AML-193 (cell line): ENCODE measurements around the gene TWIST2.

ENCODE experiments used
- DNase-seq, 2 experiments: peaks; one replicate each; lab custom pipeline; 2025; lab: John Stamatoyannopoulos, UW

Gene TWIST2

DNA sequence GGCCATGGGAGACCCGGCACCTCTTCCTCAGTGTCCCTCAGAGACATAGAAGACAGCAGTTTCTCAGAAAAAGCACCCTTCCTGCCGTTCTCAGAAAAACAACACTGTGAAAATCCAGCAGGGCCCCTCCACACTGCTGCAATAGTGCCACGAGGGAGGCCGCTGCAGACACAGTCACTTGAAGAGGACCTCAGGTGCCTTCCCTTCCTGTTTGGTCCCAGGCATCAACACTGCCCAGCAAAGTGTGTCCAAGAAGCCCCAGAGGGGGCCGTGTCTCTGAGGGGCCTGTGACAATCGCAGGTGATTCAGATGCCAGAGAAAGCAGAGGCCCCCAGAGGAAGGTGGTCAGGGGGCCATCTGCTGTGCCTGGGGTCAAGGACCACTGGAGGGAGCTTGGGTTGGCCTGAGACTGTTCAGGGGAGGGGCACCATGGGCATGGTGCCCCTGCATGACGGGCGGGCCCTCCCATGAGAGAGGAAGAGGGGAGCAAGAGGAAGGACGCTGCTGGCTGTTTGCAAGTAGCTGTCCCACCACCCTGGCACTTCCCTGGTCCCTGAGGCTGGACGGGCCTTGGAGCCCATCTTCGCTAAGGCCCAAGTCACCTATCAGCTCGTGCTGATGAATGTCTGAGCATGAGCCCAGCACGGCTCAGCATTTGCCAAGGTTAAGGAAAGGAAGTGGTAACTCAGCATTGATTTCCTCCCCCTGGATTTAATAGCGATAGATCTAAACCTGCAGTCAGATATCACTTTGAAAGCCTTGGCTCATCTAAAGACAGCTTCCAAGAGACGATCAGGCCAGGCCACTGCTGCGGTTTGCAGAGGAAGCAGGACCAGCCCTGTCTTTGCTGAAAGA, 9.1 kb downstream of the TWIST2 start:
- DNase-seq, result no peak

- peak; percentile 36 to 45 for DNase-seq
Measured at GRCh38 chr2:238857959-238858358, 10.1 kb downstream of the TWIST2 start.

- no peak for DNase-seq
Measured at GRCh38 chr2:238859636-238860347, 11.9 kb downstream of the TWIST2 start.

- DNase-seq, result no peak
Measured at GRCh38 chr2:238861013-238861730, 13.3 kb downstream of the TWIST2 start.

DNA sequence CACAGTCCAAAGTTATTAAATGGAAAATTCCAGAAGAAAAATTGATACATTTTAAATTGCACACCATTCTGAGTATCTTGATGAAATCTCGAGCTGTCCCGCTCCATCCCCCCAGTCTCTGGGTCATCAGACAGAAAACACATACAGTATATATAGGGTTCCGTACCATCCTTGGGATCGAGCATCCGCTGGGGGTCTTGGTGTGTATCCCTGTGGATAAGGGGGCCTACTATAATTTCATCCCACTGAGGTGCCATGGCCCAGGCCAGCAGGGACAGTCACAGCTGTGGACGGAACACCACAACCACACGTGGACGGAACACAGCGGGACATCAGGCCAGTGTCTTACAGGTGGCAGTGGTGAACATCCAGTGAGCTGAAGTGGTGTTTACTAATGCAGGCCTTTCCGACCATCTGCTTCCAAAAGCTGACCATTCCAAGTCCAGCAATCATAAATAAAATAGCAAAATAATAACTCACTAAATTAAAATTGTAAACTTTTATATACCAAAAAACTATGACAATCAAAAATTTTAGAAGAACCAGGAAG, 14.0 kb downstream of the TWIST2 start:
- no peak for DNase-seq

DNA sequence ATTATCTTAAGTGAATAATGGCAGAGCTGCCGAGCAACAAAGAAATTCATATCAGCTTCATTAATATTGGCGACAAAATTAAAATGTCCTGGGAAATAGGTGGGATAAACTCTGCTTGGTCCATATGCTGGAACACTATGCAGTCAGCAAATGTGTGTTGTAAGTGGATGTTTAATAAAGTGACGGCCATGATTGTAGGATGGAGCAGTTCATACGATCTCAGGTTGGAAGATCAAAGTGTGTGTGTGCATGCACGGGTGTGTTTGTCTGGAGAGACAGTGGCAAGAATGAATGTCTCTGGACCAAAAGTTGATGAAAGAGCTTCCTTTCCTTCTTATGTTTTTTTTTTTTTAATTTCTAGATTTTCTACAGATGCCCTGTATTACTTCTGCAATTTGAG, 14.8 kb downstream of the TWIST2 start:
- no peak for DNase-seq

DNA sequence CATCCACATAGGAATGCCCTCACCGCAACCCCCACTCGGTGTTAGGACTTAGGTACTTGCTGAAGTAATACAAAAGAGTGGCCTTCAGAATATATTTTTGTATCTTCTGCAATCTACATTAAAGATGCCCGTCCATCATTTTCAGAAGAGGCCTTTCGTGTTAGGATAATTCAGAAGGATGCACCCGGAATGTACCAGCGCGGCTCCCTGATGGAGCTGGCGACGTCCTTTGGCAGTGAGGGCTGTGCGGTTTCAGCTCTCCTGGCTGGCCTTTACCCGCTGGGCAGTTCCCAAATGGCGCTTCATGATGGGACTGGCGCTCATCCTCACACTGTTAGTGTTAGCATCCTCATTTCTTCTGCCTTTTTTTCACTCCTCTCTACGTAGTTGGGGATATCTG, 15.3 kb downstream of the TWIST2 start:
- DNase-seq, result no peak

GRCh38 chr2:238863749-238864206, 15.9 kb downstream of the TWIST2 start:
- DNase-seq, result no peak

- DNase-seq, result no peak
Measured at GRCh38 chr2:238864207-238865014, 16.5 kb downstream of the TWIST2 start.

DNA sequence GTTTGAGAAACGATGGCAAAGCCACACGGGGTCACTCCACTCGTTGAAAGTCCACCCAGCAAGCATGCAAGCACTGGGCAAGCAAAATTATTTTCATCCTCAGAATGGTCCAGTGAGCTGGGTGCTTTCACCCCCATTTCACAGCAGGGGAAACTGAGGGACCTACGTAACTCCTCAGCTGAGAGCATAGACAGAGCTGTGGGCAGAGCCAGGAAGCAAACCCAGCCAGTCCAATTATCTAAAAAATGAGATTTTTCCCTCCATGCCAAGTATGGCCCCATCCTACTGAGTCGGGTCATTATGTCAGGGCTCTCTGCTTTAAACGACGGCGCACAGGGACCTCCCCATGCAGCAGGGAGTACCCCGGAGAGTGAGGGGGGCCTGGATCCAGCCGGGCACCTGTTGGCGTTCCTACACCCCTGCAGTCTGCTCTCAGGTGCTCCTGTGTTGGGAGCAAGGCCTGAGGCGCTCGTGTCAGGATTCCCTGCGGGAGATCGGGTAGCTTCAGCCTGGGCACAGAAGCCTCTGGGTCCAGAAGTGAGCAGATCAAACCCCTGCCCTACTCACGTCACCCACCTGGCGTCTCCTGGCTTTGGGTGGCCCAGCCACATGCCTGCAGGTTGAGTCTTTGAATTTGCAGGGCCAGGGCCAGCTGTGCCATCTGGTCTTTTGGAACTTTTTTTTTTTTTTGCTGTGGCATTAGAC, 17.3 kb downstream of the TWIST2 start:
- no peak for DNase-seq

DNA sequence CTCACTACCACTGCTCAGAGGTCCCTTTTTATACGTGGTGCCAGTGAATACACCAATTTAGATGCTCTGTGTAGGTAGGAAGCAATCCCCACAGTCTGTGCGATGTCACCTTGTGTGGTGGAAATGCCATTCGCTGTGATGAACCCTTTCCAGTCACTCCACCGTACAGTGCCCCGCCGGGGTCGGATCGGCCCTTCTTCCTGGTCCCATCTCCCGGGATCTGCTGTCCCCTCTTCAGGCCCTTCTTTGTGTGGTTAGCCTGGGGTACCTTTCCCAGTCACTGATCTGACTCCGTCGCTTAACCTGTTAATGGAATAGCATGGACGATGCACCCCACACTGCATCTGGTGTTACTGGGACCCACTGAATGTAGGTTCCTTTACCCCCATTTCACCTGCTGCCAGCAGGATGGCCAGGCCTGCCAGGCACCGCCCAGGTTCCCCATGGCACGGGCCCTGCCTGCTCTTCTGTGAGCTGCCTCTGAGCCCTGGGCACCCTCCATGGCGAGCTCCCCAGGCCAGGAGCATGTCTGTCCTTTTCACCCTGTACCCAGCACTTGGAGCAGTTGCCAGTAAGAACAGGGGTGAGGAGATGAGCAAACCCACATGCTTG, 18.0 kb downstream of the TWIST2 start:
- DNase-seq, result no peak

- no peak for DNase-seq
Measured at GRCh38 chr2:238866656-238867277, 18.9 kb downstream of the TWIST2 start.

GRCh38 chr2:238868067-238868524, 20.2 kb downstream of the TWIST2 start:
- no peak for DNase-seq

GRCh38 chr2:238868616-238869292, 20.9 kb downstream of the TWIST2 start:
- DNase-seq, result no peak

DNA sequence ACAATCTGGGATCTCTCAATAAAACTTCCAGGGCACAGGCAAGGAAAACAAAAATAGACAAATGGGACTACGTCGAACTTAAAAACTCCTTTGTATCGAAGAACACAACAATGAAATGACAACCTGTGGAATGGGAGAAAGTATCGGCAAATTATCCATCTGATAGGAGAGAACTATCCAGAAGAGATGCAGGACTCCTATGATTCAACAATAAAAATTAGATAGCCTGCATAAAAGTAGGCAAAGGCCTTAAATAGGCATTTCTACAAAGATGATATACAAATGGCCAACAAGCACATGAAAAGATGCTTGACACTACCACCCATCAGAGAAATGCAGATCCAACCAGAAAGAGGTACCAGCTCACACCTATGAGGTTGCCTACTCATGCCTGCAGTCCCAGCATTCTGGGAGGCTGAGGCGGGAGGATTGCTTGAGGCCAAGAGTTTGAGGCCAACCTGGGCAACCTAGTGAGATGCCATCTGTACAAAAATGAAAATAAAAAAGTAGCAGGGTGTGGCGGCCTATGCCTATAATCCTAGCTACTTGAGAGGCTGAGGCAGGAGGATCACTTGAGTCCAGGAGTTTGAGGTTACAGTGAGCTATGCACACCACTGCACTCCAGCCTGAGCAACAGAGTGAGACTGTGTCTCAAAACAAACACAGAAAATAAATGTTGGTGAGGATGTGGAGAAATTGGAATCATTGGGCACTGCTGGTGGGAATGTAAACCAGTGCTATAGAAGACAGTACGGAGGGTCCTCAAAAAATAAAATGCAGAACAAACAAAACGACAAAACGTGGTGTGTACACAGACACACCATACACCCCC, 21.6 kb downstream of the TWIST2 start:
- DNase-seq, result no peak

DNA sequence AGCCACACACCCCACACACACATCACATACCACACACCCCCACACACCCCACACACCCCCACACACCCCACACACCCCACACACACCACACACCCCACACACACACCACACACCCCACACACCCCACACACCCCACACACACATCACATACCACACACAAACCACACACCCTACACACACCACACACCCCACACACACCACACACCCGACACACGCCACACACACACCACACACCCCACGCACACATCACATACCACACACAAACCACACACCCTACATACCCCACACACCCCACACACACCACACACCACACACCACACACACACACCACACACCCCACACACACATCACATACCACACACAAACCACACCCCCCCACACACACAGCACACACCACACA, 22.4 kb downstream of the TWIST2 start:
- no peak for DNase-seq

DNA sequence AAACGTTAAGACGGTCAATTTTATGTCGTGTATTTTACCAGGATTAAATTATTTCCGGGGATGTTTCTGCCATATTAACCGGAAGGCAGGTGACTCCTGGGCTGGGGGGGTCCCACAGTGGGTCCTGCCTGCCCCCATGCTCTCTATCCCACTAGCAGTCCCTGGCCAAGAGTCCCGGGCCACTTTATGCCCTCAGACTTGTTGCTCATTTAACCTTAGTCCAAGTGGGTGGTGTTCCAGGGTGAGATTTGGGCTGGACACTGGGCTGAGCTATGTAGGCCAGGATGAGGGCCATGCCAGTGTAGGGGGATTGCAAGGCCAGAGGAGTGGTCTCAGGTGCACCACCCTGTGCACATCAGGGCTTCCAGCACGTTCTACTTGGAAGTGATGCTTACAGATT, 24.1 kb downstream of the TWIST2 start:
- no peak for DNase-seq

GRCh38 chr2:238872628-238873380, 24.9 kb downstream of the TWIST2 start:
- no peak for DNase-seq
